GM19463 (cell line): ENCODE measurements around the gene ARFGEF2.
"Not testable (repeated sequence)": the region's sequence is repeated elsewhere in the genome, so short reads cannot be mapped to it uniquely, and the experiment has no call there.

Experiments
- ATAC-seq: cut with Tn5 transposase; IDR thresholded peaks from one replicate; pipeline ENCODE4 v1.9.1; 2021; ENCODE audit warnings: mild to moderate bottlenecking, moderate library complexity; ENCODE audit not compliant: unreplicated experiment

ARFGEF2 gene

GRCh38 chr20:49046087-49046900, 124.8 kb downstream of the ARFGEF2 start, which contains the start of gene CSE1L:
Gene CSE1L, plus strand, starts transcription at chr20:49046312. Its CDS starts 12,152 bp downstream, at chr20:49058464.
- ATAC-seq = peak; percentile 85

- no peak for ATAC-seq
Measured at GRCh38 chr20:49052334-49052733, 130.8 kb downstream of the ARFGEF2 start.

- ATAC-seq = peak; percentile 77
Measured at GRCh38 chr20:49054056-49054643, 132.6 kb downstream of the ARFGEF2 start.

- ATAC-seq = no peak
Measured at GRCh38 chr20:49063279-49063678, 141.8 kb downstream of the ARFGEF2 start.

- ATAC-seq = no peak
Measured at GRCh38 chr20:49074521-49074920, 153.0 kb downstream of the ARFGEF2 start.

- ATAC-seq = no peak
Measured at GRCh38 chr20:49078310-49078709, 156.8 kb downstream of the ARFGEF2 start.

GRCh38 chr20:49082295-49082694, 160.8 kb downstream of the ARFGEF2 start:
- ATAC-seq = not testable (repeated sequence)
